NCI-H2171 (cell line): ENCODE data around the gene WNK2.
"Not testable (repeated sequence)": the region's sequence is repeated elsewhere in the genome, so short reads cannot be mapped to it uniquely, and the experiment has no call there.

ENCODE experiments used
- DNase-seq: peaks from one replicate; lab custom pipeline; 2025; lab: John Stamatoyannopoulos, UW

Gene WNK2

DNA sequence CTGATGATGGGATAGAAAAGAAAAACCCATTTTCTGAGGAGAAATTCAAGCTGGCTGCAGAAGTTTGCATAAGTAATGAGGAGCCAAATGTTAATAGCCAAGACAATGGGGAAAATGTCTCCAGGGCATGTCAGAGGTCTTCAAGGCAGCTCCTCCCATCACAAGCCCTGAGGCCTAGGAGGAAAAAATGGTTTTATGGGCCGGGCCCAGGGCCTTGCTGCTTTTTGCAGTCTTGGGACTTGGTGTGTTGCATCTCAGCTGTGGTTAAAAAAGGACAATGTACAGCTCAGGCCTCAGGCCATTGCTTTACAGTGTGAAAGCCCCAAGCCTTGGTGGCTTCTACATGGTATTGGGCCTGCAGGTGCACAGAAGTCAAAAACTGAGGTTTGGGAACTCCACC is 154.3 kb downstream of the WNK2 start:
- DNase-seq, result not testable (repeated sequence)

DNA sequence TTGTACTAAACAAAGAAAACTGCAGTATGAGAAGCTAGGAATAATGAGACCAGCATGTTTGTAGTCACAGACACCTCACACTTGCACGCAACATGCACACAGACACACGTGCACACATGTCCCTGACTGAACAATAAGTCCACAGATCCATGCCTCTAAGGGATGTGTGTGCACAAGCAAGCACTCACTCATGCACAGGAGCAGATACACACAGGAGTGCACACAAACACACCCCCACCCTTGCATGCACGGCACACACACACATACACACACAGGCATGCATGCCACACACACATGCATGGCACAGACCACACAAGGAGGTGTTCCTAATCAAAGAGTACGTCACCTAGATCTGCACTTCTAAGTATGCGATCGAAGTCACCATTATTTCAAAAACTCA is 156.2 kb downstream of the WNK2 start:
- DNase-seq, result no peak

DNA sequence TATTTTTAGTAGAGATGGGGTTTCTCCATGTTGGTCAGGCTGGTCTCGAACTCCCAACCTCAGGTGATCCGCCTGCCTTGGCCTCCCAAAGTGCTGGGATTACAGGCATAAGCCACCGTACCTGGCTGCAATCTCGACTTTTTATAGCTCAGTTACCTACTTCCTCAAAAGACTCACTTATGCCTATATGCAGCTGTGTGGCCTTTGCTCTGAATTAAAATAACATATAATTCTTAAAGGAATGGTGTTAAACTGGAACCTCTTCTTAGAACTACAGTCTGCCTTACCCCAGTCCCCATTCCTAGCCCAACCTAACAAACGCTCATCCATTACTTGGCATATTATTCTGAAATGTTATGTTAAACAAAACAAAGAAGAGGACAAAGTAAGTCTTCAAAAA is 157.9 kb downstream of the WNK2 start:
- DNase-seq, result not testable (repeated sequence)

DNA sequence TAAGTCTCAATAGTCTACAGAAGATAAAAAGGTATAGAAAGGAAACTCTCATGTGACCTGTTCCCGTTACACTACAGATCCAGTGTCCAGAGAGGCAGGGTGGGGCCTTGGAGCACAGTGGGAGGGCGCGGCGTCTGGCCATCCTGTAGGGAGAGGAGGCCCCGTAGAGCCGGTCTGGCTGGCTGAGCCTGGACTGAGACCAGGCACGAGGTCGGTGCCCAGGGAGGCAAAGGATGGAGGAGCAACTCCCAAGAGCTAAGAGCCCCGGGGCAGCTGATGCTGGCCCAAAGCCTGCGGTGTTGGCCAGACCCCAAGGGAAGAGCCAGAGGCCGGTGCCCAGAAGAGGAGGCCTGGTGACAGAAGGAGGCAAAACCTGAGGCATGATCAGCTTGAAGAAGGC is 158.5 kb downstream of the WNK2 start:
- DNase-seq, result not testable (repeated sequence)

DNA sequence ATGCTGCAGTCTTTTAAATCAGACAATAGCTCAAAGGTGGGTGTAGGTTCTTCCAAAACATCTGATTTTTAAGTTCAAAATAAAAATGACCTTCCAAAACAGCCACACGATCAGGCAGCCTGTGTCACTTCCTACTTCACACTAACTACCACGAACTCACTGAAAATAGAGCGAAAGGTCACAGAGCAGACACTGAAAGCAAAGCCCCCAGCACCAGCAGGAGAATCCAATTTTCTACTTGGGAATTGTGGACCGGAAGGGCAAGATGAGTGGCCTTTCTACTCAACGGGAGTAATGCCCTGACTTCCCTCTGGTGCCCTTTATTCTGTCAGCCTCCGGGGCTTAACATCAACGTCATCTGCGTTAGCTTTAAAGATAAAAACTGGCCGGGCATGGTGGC is 159.7 kb downstream of the WNK2 start:
- DNase-seq, result no peak

DNA sequence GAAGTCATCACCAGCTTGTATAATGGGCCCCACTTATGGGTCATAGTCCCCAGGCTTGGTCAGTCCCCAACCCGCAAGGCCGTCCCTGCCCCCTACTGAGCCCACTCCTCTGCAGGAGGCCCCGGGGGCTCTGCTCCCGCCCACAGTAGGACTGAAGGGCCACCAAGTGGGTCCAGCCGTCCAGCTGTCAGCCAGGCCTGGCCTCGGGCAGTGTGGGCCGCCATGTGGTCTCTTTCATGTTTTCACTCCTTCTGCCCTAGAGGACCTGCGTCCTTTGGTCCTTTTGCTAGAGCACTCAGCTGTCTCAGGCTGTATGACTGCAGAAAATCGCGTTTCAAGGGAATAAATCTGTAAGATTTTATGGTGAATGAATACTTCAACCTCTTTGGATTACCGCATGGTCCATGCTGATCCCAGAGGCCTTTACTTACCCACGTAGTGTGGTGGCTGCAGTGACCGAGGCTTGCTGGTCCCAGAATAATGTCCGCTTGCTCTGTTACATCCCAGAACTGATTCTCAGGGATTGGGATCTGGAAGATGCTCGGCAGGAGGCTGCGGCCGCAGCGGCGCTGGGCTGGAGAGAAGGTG is 161.8 kb downstream of the WNK2 start:
- no peak for DNase-seq

DNA sequence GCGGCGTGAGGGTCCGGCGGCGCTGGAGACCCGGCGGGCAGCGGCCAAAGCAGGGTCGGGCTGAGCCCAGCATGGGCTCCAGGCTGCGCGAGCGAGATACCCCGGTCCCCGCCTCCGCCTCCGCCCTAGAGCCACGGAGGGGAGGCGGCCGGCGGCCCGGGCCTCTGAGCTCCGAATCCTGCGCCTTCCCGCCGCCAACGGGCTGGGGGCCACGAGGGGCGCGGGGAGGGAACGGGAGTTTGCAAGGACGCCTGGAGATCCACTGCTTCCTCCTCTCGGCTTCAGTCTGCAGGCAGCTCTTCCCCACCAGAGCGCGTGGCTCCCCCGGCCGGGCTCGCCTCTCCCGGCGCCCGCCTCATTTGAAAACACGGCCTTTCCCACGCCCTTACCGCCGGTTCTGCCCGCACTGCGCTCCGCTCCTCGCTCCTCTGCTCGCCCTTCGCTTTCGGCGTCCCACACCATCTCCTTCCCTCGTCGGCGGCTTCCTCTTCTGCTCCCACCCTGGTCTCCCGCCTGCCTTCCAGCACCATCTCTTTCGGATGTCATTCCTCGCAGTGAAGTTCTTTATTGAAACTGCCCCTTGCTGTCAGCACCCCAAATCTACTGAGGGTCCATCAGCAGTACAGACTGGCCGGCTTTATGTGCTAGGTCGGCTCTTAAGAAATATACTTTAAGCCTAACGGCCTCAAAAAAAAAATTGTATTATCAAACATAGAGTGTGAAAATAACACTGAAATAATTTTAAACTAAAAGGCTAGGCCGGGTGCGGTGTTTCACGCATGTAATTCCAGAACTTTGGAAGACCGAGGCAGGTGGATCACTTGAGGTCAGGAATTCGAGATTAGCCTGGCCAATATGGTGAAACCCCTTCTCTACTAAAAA is 162.5 kb downstream of the WNK2 start:
- DNase-seq, result no peak

DNA sequence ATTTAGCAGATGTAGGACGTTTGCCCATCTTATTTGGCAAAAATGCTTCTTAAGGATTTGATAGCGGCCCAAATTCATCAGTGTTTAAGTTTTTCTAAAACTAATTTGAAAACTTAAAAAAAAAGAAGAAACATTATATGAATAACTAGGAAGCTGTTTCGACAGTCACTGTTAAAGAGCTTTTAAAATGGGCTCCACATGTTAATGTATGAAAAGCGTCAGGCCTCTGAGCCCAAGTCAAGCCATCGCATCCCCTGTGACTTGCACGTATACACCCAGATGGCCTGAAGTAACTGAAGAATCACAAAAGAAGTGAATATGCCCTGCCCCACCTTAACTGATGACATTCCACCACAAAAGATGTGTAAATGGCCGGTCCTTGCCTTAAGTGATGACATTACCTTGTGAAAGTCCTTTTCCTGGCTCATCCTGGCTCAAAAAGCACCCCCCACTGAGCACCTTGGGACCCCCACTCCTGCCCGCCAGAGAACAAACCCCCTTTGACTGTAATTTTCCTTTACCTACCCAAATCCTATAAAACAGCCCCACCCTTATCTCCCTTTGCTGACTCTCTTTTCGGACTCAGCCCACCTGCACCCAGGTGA is 163.5 kb downstream of the WNK2 start:
- not testable (repeated sequence) for DNase-seq

DNA sequence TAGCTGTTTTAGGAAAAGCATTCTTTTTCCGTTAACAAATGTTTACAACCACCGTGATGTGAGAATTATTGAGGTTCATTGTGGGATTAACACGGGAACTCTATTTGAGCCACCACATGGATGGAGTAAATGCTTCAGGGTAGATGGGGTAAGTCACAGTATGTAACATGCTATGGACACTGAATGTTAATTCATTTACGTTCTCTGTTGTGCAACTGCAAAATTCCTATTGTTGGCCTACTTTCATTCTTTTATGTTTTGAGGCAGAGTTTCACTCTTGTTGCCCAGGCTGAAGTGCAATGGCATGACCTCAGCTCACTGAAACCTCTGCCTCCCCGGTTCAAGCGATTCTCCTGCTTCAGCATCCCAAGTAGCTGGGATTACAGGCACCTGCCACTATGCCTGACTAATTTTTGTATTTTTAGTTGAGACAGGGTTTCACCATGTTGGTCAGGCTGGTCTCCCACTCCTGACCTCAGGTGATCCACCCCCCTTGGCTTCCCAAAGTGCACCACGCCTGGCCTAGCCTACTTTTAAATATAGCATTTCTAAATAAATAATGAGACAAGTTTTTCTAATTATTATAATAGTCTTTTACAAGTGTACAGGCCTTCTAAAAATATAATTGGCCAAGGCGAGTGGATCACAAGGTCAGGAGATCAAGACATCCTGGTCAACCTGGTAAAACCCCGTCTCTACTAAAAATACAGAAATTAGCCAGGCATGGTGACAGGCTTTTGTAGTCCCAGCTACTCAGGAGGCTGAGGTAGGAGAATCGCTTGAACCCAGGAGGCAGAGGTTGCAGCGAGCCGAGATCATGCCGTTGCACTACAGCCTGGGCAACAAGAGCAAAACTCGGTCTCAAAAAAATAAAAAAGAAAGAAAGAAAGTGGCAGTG is 169.7 kb downstream of the WNK2 start:
- DNase-seq, result not testable (repeated sequence)

DNA sequence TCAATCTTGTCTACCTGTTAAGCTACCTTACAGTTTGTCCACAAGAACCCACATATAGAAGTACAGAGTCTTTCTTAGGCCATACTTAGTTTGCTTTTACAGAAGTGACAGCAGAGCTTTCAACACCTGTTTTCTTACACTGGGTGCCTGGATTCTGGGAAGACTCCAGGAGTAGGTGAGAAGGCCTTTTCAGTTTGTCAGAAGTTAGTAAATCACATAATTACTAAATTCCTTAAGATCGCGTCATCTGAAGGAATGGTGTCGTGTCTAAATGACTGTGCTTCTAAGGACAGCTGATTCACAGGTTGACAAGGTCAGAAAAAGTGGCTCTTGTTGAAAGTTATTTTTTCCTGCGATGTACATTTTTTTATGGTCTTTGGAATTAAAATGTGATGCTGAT is 170.5 kb downstream of the WNK2 start:
- no peak for DNase-seq

DNA sequence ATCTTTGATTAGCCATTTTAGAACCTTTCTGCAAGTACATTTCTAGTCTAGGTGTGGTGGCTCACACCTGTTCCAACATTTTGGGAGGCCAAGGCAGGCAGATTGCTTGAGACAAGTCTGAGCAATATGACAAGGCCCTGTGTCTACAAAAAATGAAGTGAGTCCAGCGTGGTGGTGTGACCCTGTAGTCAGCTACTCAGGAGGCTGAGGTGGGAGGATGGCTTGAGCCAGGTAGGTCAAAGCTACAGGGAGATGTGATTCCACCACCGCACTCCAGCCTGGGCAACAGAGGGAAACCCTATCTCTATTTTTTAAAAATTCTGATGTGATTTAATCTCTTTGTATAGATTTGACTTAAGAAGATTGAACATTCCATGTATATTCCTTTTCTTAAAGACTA is 171.9 kb downstream of the WNK2 start:
- no peak for DNase-seq

DNA sequence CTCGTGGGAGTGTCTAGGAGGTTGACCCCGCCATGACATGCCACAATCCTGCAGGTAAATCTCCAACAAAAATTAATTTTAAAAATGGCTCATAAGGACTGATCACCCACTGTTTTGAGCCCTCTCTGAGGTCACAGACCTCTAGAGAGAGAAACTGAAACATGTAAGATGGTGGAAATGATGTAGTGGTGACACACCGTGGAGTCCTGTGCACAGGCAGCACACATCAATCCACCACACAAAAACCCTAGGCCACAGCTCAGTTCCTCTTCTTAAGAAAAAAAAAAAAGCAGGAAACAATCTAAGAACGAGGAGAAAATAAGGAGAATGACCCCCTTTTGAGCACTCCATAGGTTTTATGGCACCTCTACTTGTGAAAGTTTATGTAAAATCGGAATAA is 173.7 kb downstream of the WNK2 start:
- no peak for DNase-seq

DNA sequence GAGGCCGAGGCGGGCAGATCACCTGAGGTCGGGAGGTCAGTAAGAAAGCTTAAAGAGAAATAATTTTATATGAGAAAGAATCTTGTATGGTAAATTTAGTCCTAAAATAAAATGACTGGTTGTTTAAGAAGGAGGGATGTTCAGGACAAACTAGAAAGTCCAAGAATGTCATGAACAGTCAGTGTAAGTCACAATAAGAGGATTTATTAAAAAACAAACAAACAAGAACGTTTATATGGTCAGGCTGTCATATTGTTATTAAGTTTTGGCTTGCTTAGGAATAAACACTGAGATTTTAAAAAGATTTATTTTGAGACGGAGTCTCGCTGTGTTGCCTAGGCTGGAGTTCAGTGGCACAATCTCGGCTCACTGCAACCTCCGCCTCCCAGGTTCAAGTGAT is 176.0 kb downstream of the WNK2 start:
- DNase-seq, result not testable (repeated sequence)

DNA sequence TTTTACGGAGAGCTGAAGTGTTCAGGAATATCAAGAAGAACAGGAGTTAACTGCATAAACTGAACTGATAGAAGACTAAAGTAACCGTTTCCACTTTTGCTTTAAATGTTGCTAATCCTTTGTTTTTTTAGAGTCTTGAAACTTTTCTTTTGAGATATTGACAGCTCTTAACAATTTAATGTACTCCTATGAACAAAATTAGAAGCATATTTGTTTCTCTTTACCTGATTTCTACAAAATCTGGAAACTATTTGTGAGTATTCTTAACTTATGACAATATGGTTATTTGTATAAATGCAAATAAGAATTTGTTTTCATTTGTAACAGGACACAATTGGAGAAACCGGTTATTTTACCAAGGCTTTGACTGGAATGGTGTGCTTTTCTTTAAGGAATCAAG is 178.1 kb downstream of the WNK2 start:
- no peak for DNase-seq

DNA sequence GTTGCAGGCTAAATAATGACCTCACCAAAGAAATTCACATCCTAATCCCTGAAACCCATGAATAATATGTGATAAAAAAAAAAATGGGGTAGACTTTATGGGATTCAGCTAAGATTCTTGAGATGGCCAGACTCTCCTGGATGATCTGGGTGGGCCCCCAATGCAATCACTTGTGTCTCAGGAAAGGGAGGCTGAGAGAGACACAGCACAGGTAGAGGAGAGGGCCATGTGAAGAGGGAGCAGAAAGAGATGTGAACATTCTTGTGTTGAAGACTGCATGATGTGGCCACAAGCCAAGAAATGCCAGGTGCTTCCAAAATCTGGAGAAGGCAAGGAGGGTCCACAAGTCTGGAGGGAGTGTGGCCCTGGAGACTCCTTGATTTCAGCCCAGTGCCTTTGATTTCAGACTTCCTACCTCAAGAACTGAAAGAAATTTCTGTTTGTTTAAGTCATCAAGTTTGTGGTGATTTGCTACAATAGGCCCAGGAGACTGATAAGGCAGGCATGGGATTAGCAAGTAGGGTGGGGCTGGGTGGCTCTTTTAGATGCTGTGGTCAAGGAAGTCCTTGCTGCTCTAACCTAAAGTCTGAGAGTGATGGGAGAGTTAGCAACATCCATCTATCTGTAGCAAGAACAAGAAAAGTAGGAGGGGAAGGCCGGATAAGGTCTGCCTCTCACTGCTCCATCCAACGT is 180.9 kb downstream of the WNK2 start:
- DNase-seq, result no peak

DNA sequence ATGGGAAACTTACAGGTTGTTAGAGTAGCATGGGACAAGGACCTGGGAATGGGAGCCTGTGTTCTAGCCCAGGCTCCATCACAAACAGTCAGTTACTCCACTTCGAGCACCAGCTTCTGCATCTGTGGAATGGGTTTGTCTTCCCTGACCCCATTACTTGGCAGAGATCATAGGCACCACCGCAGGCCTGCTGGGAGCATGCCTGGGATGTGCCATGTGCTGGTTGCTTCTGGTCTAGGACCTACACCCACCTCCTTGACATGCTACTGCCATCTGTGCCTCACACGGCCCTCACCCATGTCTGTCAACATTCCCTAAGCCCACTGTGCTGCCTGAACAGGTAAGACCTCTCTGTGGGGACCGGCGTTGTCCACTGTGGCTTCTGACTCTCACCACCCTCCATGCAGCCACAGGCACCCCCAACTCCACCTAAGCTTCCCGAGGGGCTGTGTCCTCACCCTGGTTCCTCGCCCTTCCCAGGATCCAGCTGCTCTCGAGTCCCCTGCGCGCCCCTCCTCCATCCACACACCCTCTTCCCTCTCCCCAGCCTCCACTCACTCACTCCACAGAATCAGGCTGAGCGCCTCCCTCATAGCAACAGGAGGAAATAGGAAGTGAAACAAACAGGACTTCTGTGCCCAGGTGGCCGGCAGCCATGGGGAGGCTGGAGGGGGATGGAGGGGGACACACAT is 181.6 kb downstream of the WNK2 start:
- no peak for DNase-seq

DNA sequence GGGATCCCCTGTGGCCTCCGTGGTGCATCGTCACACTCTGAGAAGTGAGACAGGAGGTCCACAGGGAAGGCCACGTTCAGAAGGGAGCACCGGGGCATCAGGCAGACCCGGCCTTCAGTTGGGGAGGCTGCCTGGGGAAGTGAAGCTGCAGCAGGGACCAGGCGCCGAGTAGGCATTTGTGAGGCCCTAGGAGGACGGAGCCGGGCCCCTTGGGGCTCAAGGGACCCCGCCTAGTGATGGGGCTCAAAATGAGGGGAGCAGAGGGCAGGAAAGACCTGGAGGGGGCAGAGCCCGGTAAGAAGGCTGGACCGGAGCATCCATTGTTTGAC is 182.1 kb downstream of the WNK2 start:
- no peak for DNase-seq

DNA sequence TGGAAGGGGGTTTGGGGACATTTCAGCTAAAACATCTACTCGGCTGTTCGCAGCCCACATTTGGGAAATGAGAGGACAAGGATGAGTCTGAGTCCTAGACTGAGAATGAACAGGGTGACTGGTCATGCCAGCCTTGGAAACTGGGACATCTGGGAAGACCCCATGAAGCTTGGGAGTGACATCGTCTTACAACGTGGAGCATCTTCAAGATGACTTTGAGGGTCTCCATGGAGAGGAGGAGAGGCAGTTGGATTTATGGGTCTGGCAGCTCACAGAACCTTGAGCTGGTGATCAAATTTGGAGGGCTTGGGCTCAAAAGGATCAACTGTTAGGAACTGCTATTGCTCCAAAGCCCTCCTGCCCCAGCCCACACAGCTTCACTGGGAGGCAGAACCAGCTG is 182.5 kb downstream of the WNK2 start:
- DNase-seq, result not testable (repeated sequence)

DNA sequence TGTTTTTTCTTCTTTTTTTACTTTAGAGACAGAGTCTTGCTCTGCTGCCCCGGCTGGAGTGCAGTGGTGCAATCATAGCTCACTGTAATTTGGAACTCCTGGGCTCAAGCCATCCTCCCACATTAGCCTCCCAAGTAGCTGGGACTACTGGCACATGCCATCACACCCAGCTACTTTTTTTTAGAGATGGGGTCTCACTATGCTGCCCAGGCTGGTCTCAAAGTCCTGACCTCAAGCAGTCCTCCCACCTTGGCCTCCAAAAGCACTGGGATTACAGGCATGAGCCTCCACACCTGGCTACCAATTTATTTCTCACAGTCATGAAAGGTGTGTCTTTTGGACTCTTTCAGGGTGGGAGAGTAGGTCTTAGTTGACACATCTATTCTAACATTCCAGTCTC is 184.5 kb downstream of the WNK2 start:
- no peak for DNase-seq

DNA sequence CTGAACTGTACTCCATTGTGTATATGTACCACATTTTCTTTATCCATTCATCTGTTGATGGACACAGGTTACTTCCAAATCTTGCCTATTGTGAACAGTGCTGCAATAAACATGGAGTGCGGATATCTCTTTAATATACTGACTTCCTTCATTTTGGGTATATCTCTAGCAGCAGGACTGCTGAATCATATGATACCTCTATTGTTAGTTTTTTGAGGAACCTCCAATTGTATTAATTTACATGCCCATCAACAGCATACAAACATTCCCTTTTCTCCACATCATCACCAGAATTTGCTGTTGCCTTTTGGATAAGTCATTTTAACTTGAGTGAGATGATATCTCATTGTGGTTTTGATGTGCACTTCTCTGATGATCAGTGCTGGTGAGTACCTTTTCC is 185.7 kb downstream of the WNK2 start:
- DNase-seq, result no peak
